ENCODE data around the gene ADAMTSL2. TPM values are rescaled to one million over a fixed set of nuclear protein-coding genes. Genes with fewer than 3 reads are reported as not detected.

ADAMTSL2 gene
- total and polyA plus RNA-seq, 7 experiments from 2014 or later: 0.16 to 2.7 (median 0.71) TPM; not detected in 1

DNA sequence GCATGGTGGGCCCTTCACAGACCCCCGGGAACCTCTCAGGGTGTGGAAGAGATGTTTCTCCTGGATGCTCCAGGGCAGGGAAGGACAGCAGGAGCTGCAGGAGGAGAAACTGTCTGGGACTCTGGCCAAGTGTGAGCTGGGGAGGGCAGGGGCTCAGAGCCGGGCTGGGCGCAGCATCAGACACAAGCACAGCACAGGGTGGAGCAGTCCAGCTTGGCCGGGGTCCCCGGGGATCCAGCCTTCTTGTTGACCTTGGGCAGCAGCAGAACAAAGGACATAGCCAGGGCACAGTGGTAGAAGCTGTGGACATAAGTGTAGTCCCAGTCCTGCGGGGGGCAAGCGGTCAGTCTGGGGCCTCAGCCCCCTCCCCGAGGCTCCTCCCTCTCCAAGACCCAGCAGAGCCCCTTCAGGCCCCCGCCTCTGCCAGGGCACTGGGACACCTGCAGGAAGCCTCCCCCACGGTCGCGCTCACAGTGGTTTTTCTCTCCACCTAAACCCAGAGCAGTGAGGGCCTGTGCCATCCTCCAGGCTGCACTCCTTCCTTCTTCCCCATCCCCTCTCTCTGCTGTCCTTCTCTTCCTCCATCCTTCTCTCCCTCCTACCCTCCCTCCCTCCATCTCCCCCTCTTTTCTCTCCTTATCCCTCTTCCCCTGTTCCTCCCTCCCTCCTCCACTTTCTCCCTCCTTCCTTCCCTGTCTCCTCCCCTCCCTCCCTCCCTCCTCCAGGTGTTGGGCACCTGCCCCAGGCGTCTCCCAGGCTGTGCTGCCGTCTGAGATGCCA lies 19.9 kb upstream of the ADAMTSL2 start:
- ATAC-seq (no peak), DNase-seq (no peak)
- intact Hi-C loops (cut with micrococcal nuclease): no loop called here
- Histone ChIP-seq H3K9me3 (ENCODE audit: control insufficient read depth in 2 of 3, low read length in 3 of 3) (no peaks in the 10 kb centered on the region), H3K27ac (ENCODE audit: low read depth, low read length) (no peak overlapping the region), H3K36me3 (ENCODE audit: control insufficient read depth in 2 of 3, insufficient read depth in 3 of 3, low read length in 3 of 3) (no peaks in the 10 kb centered on the region), H3K27me3 (ENCODE audit: control insufficient read depth in 2 of 2, insufficient read depth in 2 of 2, low read length in 2 of 2) (no peaks in the 10 kb centered on the region), H3K4me3 (ENCODE audit: low read length) (no peak overlapping the region), H3K4me1 (ENCODE audit: control insufficient read depth in 2 of 2, insufficient read depth in 2 of 2, low read length in 2 of 2) (peaks cover 0 to 7% of the 10 kb centered on the region in 2 donors)
- no peaks in the 10 kb centered on the region for H3K36me3 Mint-ChIP-seq
- H3K4me1 Mint-ChIP-seq: peaks cover 1 to 12% (median 7%) of the 10 kb centered on the region in 7 donors
- ChIA-PET POLR2A (no interaction called here), CTCF (no interaction called here)
- H3K9me3 Mint-ChIP-seq: no peaks in the 10 kb centered on the region
- H3K27ac Mint-ChIP-seq: no peak overlapping the region
- H3K27me3 Mint-ChIP-seq: peaks cover 0 to under 1% (median 0%) of the 10 kb centered on the region in 5 donors
- no peak overlapping the region for H3K4me3 Mint-ChIP-seq

DNA sequence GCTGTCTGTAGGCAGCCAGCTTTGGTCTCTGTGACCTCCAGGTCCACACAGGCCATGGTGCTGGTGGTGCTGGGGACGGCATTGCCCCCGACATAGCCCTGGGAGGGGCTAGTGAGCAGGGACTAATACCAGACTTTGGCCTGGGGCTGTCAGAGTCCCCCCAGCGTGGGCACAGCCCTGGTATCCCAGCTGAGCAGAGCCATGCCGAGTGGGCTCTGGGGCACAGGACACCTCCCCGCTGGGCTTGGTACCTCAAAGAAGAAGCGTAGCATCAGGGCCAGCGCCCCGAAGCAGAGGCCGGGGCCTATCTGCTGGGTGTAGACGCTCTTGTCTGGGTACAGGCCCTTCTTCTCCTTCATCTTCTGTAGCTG lies 19.3 kb upstream of the ADAMTSL2 start:
- Mint-ChIP-seq H3K4me1 (peaks cover 0 to 7% (median 2%) of the 10 kb centered on the region in 7 donors), H3K27me3 (no peaks in the 10 kb centered on the region)

DNA sequence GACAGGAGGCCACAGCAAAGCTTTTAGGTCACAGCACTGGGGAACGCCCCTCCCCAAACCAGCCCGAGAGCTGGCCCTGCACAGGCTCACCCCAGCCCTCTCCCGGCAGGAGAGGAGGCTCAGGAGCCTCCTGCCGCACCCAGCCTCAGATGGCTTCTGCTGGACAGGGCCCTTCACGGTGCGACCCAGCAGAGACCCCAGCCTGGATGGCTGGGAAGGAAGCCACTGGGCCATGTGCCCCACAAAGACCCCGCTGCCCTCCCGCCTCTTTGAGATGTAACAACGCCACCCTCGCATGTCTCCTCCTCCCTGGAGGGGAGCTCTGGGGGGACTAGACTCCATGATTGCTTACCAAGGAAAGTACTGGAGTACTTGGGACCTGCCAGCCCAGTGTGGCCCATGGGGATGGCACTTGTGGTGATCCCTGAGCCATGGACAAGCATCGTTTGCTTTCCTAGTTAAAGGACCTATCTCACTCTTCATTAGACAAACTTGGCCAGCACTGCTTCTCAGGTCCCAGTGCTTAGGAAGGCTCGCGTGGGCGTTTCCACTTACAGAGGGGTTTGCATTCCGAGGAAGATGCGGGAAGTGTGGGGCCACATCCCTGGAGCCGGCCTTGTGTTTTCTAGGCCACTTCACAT lies 18.8 kb upstream of the ADAMTSL2 start:
- H3K4me3 Mint-ChIP-seq: no peak overlapping the region
- POLR2A ChIA-PET: interaction anchor here (0.6 kb wide), 1 partner anchor 1110 kb away, joined by 3 read pairs; no protein-coding TSS in a partner anchor

More for the DNA sequence above, 19.3 kb upstream of the ADAMTSL2 start:
- Histone ChIP-seq H3K27me3 (ENCODE audit: control insufficient read depth in 2 of 2, insufficient read depth in 2 of 2, low read length in 2 of 2) (no peaks in the 10 kb centered on the region), H3K4me3 (ENCODE audit: low read length) (no peak overlapping the region), H3K9me3 (ENCODE audit: control insufficient read depth in 2 of 3, low read length in 3 of 3) (no peaks in the 10 kb centered on the region), H3K4me1 (ENCODE audit: control insufficient read depth in 2 of 2, insufficient read depth in 2 of 2, low read length in 2 of 2) (peaks cover 0 to 1% of the 10 kb centered on the region in 2 donors), H3K27ac (ENCODE audit: low read depth, low read length) (no peak overlapping the region), H3K36me3 (ENCODE audit: control insufficient read depth in 2 of 3, insufficient read depth in 3 of 3, low read length in 3 of 3) (no peaks in the 10 kb centered on the region)
- ATAC-seq: no peak
- ChIA-PET CTCF (no interaction called here), POLR2A (interaction anchor here (0.6 kb wide), 1 partner anchor 1109 kb away, joined by 3 read pairs; no protein-coding TSS in a partner anchor)
- intact Hi-C loops (cut with micrococcal nuclease): no loop called here
- no peaks in the 10 kb centered on the region for H3K9me3 Mint-ChIP-seq
- H3K27ac Mint-ChIP-seq: no peak overlapping the region
- H3K4me3 Mint-ChIP-seq: no peak overlapping the region
- DNase-seq: no peak
- H3K36me3 Mint-ChIP-seq: no peaks in the 10 kb centered on the region

DNA sequence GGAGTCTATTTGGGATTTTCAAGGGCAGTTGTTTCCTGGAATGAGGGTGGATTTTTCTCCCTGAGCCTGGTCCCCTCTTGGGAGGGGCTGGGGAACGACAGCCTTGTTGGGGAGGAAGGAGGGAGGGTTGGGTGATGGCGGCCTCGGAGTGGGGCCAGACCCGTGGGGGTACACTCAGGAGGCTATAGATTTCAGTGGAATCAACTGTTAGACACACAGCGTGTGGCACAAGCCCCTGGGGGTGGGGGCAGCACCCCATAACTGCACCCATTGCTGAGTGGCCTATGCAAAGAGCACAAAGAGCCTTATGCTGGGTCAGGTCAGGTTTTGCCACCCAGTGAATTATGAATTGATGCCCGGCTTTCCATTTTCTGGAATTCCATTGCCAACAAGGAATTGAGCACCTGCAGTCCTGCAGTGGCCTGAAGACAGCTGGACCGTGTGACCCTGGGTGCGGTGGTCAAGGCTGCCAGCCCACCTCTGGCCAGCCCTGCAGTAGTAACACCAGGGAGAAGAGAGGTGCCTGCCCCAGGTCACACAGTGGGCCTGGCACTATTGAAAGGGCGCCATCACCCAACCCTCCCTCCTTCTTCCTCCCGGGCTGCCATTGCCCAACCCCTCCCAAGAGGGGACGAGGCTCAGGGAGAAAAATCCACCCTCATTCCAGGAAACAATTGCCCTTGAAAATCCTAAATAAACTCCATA lies 18.1 kb upstream of the ADAMTSL2 start:
- no peak for ATAC-seq
- DNase-seq: no peak
- H3K27me3 ChIP-seq (ENCODE audit: control insufficient read depth in 2 of 2, insufficient read depth in 2 of 2, low read length in 2 of 2): no peaks in the 10 kb centered on the region
- no peak overlapping the region for H3K4me3 ChIP-seq (ENCODE audit: low read length)
- no peaks in the 10 kb centered on the region for H3K9me3 Mint-ChIP-seq
- no peak overlapping the region for H3K27ac ChIP-seq (ENCODE audit: low read depth, low read length)
- no peaks in the 10 kb centered on the region for H3K36me3 Mint-ChIP-seq
- CTCF ChIA-PET: no interaction called here
- intact Hi-C loops (cut with micrococcal nuclease): no loop called here
- H3K27ac Mint-ChIP-seq: no peak overlapping the region
- H3K27me3 Mint-ChIP-seq: no peaks in the 10 kb centered on the region
- POLR2A ChIA-PET: no interaction called here
- no peaks in the 10 kb centered on the region for H3K36me3 ChIP-seq (ENCODE audit: control insufficient read depth in 2 of 3, insufficient read depth in 3 of 3, low read length in 3 of 3)
- H3K9me3 ChIP-seq (ENCODE audit: control insufficient read depth in 2 of 3, low read length in 3 of 3): no peaks in the 10 kb centered on the region
- peaks cover 0 to 2% (median 0%) of the 10 kb centered on the region in 7 donors for H3K4me1 Mint-ChIP-seq
- no peak overlapping the region for H3K4me3 Mint-ChIP-seq
- H3K4me1 ChIP-seq (ENCODE audit: control insufficient read depth in 2 of 2, insufficient read depth in 2 of 2, low read length in 2 of 2): no peaks in the 10 kb centered on the region

More for the DNA sequence above, 18.8 kb upstream of the ADAMTSL2 start:
- Histone ChIP-seq H3K9me3 (ENCODE audit: control insufficient read depth in 2 of 3, low read length in 3 of 3) (no peaks in the 10 kb centered on the region), H3K27me3 (ENCODE audit: control insufficient read depth in 2 of 2, insufficient read depth in 2 of 2, low read length in 2 of 2) (no peaks in the 10 kb centered on the region), H3K27ac (ENCODE audit: low read depth, low read length) (no peak overlapping the region), H3K36me3 (ENCODE audit: control insufficient read depth in 2 of 3, insufficient read depth in 3 of 3, low read length in 3 of 3) (no peaks in the 10 kb centered on the region), H3K4me1 (ENCODE audit: control insufficient read depth in 2 of 2, insufficient read depth in 2 of 2, low read length in 2 of 2) (no peaks in the 10 kb centered on the region), H3K4me3 (ENCODE audit: low read length) (no peak overlapping the region)
- intact Hi-C loops (cut with micrococcal nuclease): no loop called here
- no peak for DNase-seq
- Mint-ChIP-seq H3K9me3 (no peaks in the 10 kb centered on the region), H3K27ac (no peak overlapping the region), H3K4me1 (peaks cover 0 to 2% (median 1%) of the 10 kb centered on the region in 7 donors), H3K36me3 (no peaks in the 10 kb centered on the region), H3K27me3 (no peaks in the 10 kb centered on the region)
- CTCF ChIA-PET: no interaction called here
- ATAC-seq: no peak

DNA sequence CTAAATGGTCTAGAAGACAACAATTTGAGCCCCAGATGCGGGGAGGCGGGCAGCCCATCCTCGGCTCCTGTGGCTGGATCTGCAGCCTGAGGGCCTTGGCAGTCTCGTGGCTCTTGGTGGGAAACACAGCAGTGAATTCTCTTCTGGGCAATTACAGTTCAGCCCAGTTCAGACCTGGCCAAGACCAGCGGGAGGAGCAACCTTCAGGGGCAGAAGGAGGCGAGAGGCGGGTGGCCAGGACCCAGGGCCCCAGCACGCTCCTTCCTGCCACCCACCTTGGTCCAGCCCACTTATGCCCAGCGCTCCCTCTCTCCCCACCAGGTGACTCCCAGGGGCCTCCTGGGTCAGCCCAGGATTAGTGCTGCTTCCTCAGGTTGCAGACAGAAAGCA lies 17.5 kb upstream of the ADAMTSL2 start:
- no peaks in the 10 kb centered on the region for H3K9me3 Mint-ChIP-seq
- H3K4me3 ChIP-seq (ENCODE audit: low read length): no peak overlapping the region
- ChIA-PET CTCF (no interaction called here), POLR2A (no interaction called here)
- H3K27me3 Mint-ChIP-seq: no peaks in the 10 kb centered on the region
- H3K4me3 Mint-ChIP-seq: no peak overlapping the region
- no peak overlapping the region for H3K27ac Mint-ChIP-seq
- no peaks in the 10 kb centered on the region for H3K36me3 ChIP-seq (ENCODE audit: control insufficient read depth in 2 of 3, insufficient read depth in 3 of 3, low read length in 3 of 3)
- H3K9me3 ChIP-seq (ENCODE audit: control insufficient read depth in 2 of 3, low read length in 3 of 3): no peaks in the 10 kb centered on the region
- ATAC-seq (no peak), DNase-seq (no peak)
- H3K27ac ChIP-seq (ENCODE audit: low read depth, low read length): no peak overlapping the region
- no peaks in the 10 kb centered on the region for H3K27me3 ChIP-seq (ENCODE audit: control insufficient read depth in 2 of 2, insufficient read depth in 2 of 2, low read length in 2 of 2)
- intact Hi-C loops (cut with micrococcal nuclease): no loop called here
- peaks cover 0 to 2% (median 0%) of the 10 kb centered on the region in 7 donors for H3K4me1 Mint-ChIP-seq
- H3K36me3 Mint-ChIP-seq: no peaks in the 10 kb centered on the region
- H3K4me1 ChIP-seq (ENCODE audit: control insufficient read depth in 2 of 2, insufficient read depth in 2 of 2, low read length in 2 of 2): no peaks in the 10 kb centered on the region

DNA sequence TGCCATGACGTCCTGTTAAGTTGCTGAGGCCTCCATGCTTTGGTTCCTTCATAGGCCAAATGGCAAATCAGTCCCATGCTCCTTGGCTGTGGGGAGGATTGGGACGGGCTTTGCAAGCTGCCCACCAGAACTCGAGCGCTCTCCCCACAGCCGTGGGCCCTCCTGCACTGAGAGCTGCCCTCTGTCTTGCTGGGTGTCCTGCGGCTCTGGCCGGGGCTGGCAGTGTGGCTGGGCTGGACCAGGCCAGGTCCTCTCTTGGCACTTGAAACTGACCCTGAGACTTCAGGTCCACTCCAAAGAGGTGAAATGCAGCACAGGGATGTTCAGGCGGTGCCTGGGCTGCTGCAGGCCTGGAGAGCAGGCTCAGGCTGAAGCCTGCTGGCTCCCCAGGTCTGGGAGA lies 16.8 kb upstream of the ADAMTSL2 start:
- Mint-ChIP-seq H3K36me3 (no peaks in the 10 kb centered on the region), H3K4me3 (no peak overlapping the region), H3K27ac (no peak overlapping the region), H3K27me3 (no peaks in the 10 kb centered on the region), H3K9me3 (no peaks in the 10 kb centered on the region), H3K4me1 (peaks cover 0 to 4% (median 0%) of the 10 kb centered on the region in 7 donors)
- H3K4me1 ChIP-seq (ENCODE audit: control insufficient read depth in 2 of 2, insufficient read depth in 2 of 2, low read length in 2 of 2): no peaks in the 10 kb centered on the region
- no peak for ATAC-seq
- no peak for DNase-seq
- ChIA-PET CTCF (no interaction called here), POLR2A (no interaction called here)
- H3K36me3 ChIP-seq (ENCODE audit: control insufficient read depth in 2 of 3, insufficient read depth in 3 of 3, low read length in 3 of 3): no peaks in the 10 kb centered on the region
- H3K9me3 ChIP-seq (ENCODE audit: control insufficient read depth in 2 of 3, low read length in 3 of 3): no peaks in the 10 kb centered on the region
- intact Hi-C loops (cut with micrococcal nuclease): no loop called here
- H3K27me3 ChIP-seq (ENCODE audit: control insufficient read depth in 2 of 2, insufficient read depth in 2 of 2, low read length in 2 of 2): no peaks in the 10 kb centered on the region
- H3K4me3 ChIP-seq (ENCODE audit: low read length): no peak overlapping the region
- no peak overlapping the region for H3K27ac ChIP-seq (ENCODE audit: low read depth, low read length)

All from naive thymus-derived CD4-positive, alpha-beta T cell (primary cell).